ENCODE data around the gene MACROD2. TPM values are rescaled to one million over a fixed set of nuclear protein-coding genes. Genes with fewer than 3 reads are reported as not detected.

MACROD2 gene
- polyA plus RNA-seq, 6 donors from 2014 or later: 27.2 to 49.3 (median 36.4) TPM

GRCh38 chr20:15072316-15072715 lies 1077.0 kb downstream of the MACROD2 start:
- ATAC-seq (ENCODE audit: low read depth in 2 of 2) (no peak), DNase-seq (no peak)
- H3K9me3 Mint-ChIP-seq: peaks cover 0 to 8% (median 5%) of the 10 kb centered on the region in 7 donors
- no peaks in the 10 kb centered on the region for H3K4me1 Mint-ChIP-seq
- H3K27ac Mint-ChIP-seq: no peak overlapping the region
- H3K4me3 Mint-ChIP-seq: no peak overlapping the region
- peaks cover 0 to 3% (median 0%) of the 10 kb centered on the region in 3 donors for H3K27me3 Mint-ChIP-seq
- no peaks in the 10 kb centered on the region for H3K36me3 Mint-ChIP-seq

DNA sequence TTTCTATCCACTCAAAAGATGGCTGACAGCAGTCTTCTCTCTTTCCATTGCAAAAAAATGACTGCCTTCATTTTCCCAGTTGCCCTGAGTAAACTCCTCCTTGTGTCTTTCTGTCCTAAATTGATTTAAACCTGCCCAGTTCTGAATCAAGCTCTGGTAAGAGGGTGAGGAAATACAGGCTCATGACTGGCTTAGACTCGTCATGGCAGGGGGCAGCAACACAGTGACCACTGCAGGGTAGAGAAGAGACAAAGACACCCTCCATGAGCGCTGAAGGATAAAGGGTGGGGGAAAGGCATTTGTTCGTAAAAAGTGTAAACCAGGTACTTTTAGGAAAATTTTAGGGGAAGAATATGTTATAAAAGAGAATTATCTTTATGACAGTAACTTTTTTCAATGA lies 1080.3 kb downstream of the MACROD2 start:
- no peaks in the 10 kb centered on the region for H3K9me3 Mint-ChIP-seq
- peaks cover 0 to 7% (median 0%) of the 10 kb centered on the region in 3 donors for H3K27me3 Mint-ChIP-seq
- no peaks in the 10 kb centered on the region for H3K36me3 Mint-ChIP-seq
- no peak overlapping the region for H3K4me3 Mint-ChIP-seq
- ATAC-seq (ENCODE audit: low read depth in 2 of 2) (no peak), DNase-seq (no peak)
- H3K27ac Mint-ChIP-seq: no peak overlapping the region
- H3K4me1 Mint-ChIP-seq: no peaks in the 10 kb centered on the region

- Mint-ChIP-seq H3K27ac (no peak overlapping the region), H3K4me1 (no peaks in the 10 kb centered on the region), H3K4me3 (no peak overlapping the region), H3K9me3 (no peaks in the 10 kb centered on the region), H3K36me3 (no peaks in the 10 kb centered on the region), H3K27me3 (peaks cover 0 to 7% (median 0%) of the 10 kb centered on the region in 3 donors)
- DNase-seq (no peak), ATAC-seq (ENCODE audit: low read depth in 2 of 2) (no peak)
Observed at GRCh38 chr20:15076785-15077184, 1081.5 kb downstream of the MACROD2 start.

DNA sequence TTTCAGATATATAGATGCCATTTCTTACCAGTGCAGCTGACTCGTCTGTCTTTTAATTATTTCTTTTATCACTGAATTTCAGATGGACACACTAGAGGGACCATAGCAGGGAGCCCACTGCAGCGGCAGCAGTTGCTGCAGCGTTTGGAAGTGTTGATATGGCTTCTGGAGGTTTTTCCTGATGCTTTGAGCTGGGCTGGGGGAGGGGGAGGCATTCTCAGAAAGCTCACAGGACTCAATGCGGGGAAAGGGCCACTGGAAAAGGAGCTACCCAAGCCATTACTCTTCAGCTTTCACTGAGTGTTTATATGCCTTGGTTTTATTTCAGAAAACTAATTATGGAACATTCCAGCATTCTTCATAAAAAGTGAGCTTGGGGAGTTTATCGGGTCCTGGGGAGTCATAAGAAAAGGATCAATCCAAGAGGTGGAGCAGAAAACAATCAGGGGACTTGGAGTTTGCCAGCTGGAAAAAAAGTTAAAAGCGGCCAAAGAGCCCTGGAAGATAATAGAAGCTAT lies 1082.5 kb downstream of the MACROD2 start:
- Mint-ChIP-seq H3K27me3 (peaks cover 0 to 7% (median 0%) of the 10 kb centered on the region in 3 donors), H3K4me1 (no peaks in the 10 kb centered on the region), H3K4me3 (no peak overlapping the region), H3K36me3 (no peaks in the 10 kb centered on the region), H3K27ac (no peak overlapping the region), H3K9me3 (no peaks in the 10 kb centered on the region)
- ATAC-seq (ENCODE audit: low read depth in 2 of 2) (no peak), DNase-seq (no peak)

DNA sequence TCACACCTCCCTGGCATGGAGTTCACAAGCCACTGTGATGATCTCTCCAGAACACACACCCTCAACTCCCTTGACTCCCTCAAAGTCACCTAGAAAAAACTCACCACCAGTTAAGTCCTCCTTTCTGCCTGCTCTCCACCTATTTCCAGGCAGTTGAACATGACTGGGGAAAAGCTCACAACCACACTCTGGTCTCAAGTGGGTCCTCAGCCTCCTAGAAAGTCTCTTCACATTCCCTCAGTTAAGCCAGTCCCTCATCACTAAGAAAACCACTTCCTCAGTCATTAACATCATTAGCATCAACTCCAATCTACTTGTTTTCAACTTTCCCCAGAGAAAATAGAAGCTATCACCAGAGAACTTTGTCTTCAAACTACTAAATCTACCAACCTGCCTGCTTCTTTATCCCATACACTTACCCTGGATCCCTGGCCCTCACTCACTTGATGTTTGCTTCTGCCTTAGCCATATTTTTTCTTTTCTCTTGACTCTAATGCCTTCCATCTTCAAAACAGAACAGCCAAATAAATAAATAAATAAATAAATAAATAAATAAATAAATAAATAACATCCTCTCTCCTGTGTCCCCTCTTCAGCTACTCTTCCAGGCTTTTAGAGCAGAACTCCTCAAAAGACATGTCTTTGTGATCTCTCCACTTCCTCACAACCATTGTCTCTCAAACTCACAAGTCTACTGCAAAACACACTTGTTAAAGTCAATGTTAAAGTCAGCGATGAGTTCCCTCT lies 1084.5 kb downstream of the MACROD2 start:
- ATAC-seq (ENCODE audit: low read depth in 2 of 2) (no peak), DNase-seq (no peak)
- H3K27me3 Mint-ChIP-seq: peaks cover 0 to 7% (median 0%) of the 10 kb centered on the region in 3 donors
- H3K4me3 Mint-ChIP-seq: no peak overlapping the region
- no peak overlapping the region for H3K27ac Mint-ChIP-seq
- no peaks in the 10 kb centered on the region for H3K4me1 Mint-ChIP-seq
- no peaks in the 10 kb centered on the region for H3K9me3 Mint-ChIP-seq
- H3K36me3 Mint-ChIP-seq: no peaks in the 10 kb centered on the region

DNA sequence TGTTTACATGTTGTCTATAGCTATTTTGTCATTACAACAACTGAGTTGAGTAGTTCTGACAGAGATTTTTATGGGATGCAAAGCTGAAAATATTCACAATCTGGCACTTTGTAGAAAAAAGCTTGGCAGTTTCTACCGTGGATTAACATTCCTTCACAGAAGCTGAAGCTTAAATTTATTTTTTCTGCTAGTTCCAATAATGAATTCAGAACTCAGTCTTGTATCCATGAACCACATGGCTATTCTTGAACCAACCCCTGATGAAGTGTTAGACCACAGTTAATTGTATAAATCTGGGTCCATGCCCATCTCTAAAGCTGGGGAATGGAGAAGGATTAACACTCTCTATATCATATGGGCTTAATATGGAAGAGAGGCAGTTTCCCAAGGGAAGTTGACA lies 1085.9 kb downstream of the MACROD2 start:
- no peak for DNase-seq
- no peak overlapping the region for H3K4me3 Mint-ChIP-seq
- H3K27ac Mint-ChIP-seq: no peak overlapping the region
- peaks cover 0 to 7% (median 0%) of the 10 kb centered on the region in 3 donors for H3K27me3 Mint-ChIP-seq
- H3K36me3 Mint-ChIP-seq: no peaks in the 10 kb centered on the region
- no peaks in the 10 kb centered on the region for H3K4me1 Mint-ChIP-seq
- no peaks in the 10 kb centered on the region for H3K9me3 Mint-ChIP-seq
- ATAC-seq (ENCODE audit: low read depth in 2 of 2): no peak

- DNase-seq (no peak), ATAC-seq (ENCODE audit: low read depth in 2 of 2) (no peak)
- H3K4me1 Mint-ChIP-seq: no peaks in the 10 kb centered on the region
- H3K27ac Mint-ChIP-seq: no peak overlapping the region
- no peaks in the 10 kb centered on the region for H3K9me3 Mint-ChIP-seq
- H3K4me3 Mint-ChIP-seq: no peak overlapping the region
- no peaks in the 10 kb centered on the region for H3K27me3 Mint-ChIP-seq
- H3K36me3 Mint-ChIP-seq: no peaks in the 10 kb centered on the region
Observed at GRCh38 chr20:15091421-15092037, 1096.2 kb downstream of the MACROD2 start.

- Mint-ChIP-seq H3K27ac (no peak overlapping the region), H3K27me3 (peaks cover 0 to 1% (median 0%) of the 10 kb centered on the region in 3 donors), H3K9me3 (peaks cover 0 to 11% (median 5%) of the 10 kb centered on the region in 7 donors), H3K36me3 (no peaks in the 10 kb centered on the region), H3K4me3 (no peak overlapping the region), H3K4me1 (no peaks in the 10 kb centered on the region)
- no peak for DNase-seq
- no peak for ATAC-seq (ENCODE audit: low read depth in 2 of 2)
Observed at GRCh38 chr20:15098351-15098750, 1103.0 kb downstream of the MACROD2 start.

DNA sequence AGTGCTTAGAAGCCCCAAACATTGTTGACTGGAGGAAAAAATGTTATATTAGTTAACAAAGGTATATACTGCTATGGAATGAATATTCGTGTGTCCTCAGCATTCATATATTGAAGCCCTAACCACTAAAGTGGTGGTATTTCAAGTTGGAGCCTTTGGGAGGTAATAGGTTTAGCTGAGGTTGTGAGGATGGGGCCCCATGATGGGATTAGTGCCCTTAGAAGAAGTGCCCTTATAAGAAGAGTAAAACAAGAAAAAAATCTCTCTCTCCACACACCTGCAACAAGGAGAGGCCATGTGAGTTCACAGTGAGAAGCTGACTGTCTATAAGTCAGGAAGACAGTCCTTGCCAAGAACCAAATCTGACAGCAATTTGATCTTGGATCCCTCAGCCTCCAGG lies 1103.8 kb downstream of the MACROD2 start:
- Mint-ChIP-seq H3K27ac (no peak overlapping the region), H3K36me3 (no peaks in the 10 kb centered on the region), H3K27me3 (peaks cover 0 to 9% (median 0%) of the 10 kb centered on the region in 3 donors), H3K4me3 (no peak overlapping the region), H3K4me1 (no peaks in the 10 kb centered on the region), H3K9me3 (peaks cover 2 to 11% (median 7%) of the 10 kb centered on the region in 7 donors)
- DNase-seq (no peak), ATAC-seq (ENCODE audit: low read depth in 2 of 2) (no peak)

GRCh38 chr20:15100506-15101160 lies 1105.3 kb downstream of the MACROD2 start:
- no peak overlapping the region for H3K27ac Mint-ChIP-seq
- H3K36me3 Mint-ChIP-seq: no peaks in the 10 kb centered on the region
- no peaks in the 10 kb centered on the region for H3K4me1 Mint-ChIP-seq
- peaks cover 0 to 9% (median 0%) of the 10 kb centered on the region in 3 donors for H3K27me3 Mint-ChIP-seq
- H3K9me3 Mint-ChIP-seq: peaks cover 2 to 11% (median 7%) of the 10 kb centered on the region in 7 donors
- no peak overlapping the region for H3K4me3 Mint-ChIP-seq
- DNase-seq (no peak), ATAC-seq (ENCODE audit: low read depth in 2 of 2) (no peak)

- no peak for ATAC-seq (ENCODE audit: low read depth in 2 of 2)
- H3K9me3 Mint-ChIP-seq: peaks cover 0 to 7% (median 0%) of the 10 kb centered on the region in 7 donors
- no peak overlapping the region for H3K4me3 Mint-ChIP-seq
- DNase-seq: no peak
- no peaks in the 10 kb centered on the region for H3K36me3 Mint-ChIP-seq
- H3K27ac Mint-ChIP-seq: no peak overlapping the region
- H3K4me1 Mint-ChIP-seq: no peaks in the 10 kb centered on the region
- peaks cover 0 to 9% (median 0%) of the 10 kb centered on the region in 3 donors for H3K27me3 Mint-ChIP-seq
Observed at GRCh38 chr20:15107931-15108330, 1112.6 kb downstream of the MACROD2 start.

DNA sequence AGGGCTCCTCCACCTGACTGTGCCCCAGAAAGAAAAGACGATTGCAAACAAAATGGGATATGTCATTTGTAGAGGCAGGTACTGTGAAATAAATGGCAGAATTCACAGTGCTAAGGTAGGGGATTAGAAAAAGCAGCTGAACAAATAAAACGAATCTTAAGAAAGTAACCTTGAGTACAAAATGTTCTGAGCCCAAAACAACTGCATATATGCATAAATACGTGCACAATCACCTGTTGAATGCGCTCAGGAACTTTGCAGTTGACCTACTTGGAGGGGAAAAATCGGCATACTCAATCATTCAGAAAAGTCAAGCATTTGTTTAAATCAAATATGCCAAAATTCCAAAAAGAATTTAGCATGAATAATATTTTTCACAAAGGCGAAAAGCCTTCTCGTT lies 1114.2 kb downstream of the MACROD2 start:
- Mint-ChIP-seq H3K4me3 (no peak overlapping the region), H3K27ac (no peak overlapping the region), H3K27me3 (no peaks in the 10 kb centered on the region), H3K36me3 (no peaks in the 10 kb centered on the region), H3K9me3 (no peaks in the 10 kb centered on the region), H3K4me1 (no peaks in the 10 kb centered on the region)
- DNase-seq (no peak), ATAC-seq (ENCODE audit: low read depth in 2 of 2) (no peak)

- no peak overlapping the region for H3K4me3 Mint-ChIP-seq
- no peak overlapping the region for H3K27ac Mint-ChIP-seq
- no peaks in the 10 kb centered on the region for H3K27me3 Mint-ChIP-seq
- DNase-seq (no peak), ATAC-seq (ENCODE audit: low read depth in 2 of 2) (no peak)
- H3K36me3 Mint-ChIP-seq: no peaks in the 10 kb centered on the region
- peaks cover 0 to 3% (median 0%) of the 10 kb centered on the region in 7 donors for H3K9me3 Mint-ChIP-seq
- H3K4me1 Mint-ChIP-seq: no peaks in the 10 kb centered on the region
Observed at GRCh38 chr20:15111654-15112053, 1116.3 kb downstream of the MACROD2 start.
